Caco-2 (cell line): ENCODE results near the gene TARP.

Source experiments
- BruUV-seq: library from RNA; stranded (reverse); fragments of 400-500 nt; replicated peaks from 2 replicates; lab custom pipeline; 2021; lab: Mats Ljungman, UMichigan
- CTCF ChIA-PET: fragments of 300-600 bp; sonication (Branson Sonifier 250); formaldehyde crosslinking; loops from one replicate; lab custom pipeline; 2022; ENCODE audit warnings: antibody characterized with exemption; lab: Charles Lee
- POLR2A ChIA-PET: fragments of 300-600 bp; sonication (Branson Sonifier 250); formaldehyde crosslinking; loops from one replicate; lab custom pipeline; 2022; ENCODE audit warnings: antibody characterized with exemption; lab: Charles Lee
- DNase-seq, 2 experiments: peaks; one replicate each; pipeline versions ENCODE4 v3.0.0 to v3.0.0-alpha.2; 2020 to 2022
- H3K27me3 ChIP-seq: replicated peaks from 2 replicates; pipeline ENCODE4 v1.6.0; 2011; ENCODE audit warnings: low read length; ENCODE audit not compliant: control insufficient read depth, insufficient read depth
- H3K36me3 ChIP-seq: 2 replicates; pipeline ENCODE4 v1.5.1; 2011; ENCODE audit warnings: low read length; ENCODE audit not compliant: control insufficient read depth, insufficient read depth
- H3K4me1 ChIP-seq: fragments of 250-450 bp; sonication (Bioruptor Pico); 2 replicates; pipeline ENCODE4 v1.5.1; 2020; ENCODE audit warnings: mild to moderate bottlenecking
- H3K4me3 ChIP-seq: 2 replicates; pipeline ENCODE4 v1.5.1; 2011; ENCODE audit warnings: low read depth, mild to moderate bottlenecking, control low read depth, low read length
- H3K9me3 ChIP-seq: fragments of 250-450 bp; sonication (Bioruptor Pico); 2 replicates; pipeline ENCODE4 v1.5.1; 2020; ENCODE audit warnings: mild to moderate bottlenecking, moderate library complexity
- H3K27ac Mint-ChIP-seq: one replicate; pipeline ENCODE4 v1.8.0; 2022; ENCODE audit warnings: mixed read lengths; ENCODE audit not compliant: unreplicated experiment
- H3K27me3 Mint-ChIP-seq: one replicate; pipeline ENCODE4 v1.8.0; 2022; ENCODE audit warnings: mixed read lengths; ENCODE audit not compliant: insufficient read depth, unreplicated experiment
- H3K36me3 Mint-ChIP-seq: one replicate; pipeline ENCODE4 v1.8.0; 2022; ENCODE audit warnings: mild to moderate bottlenecking, mixed read lengths; ENCODE audit not compliant: insufficient read depth, unreplicated experiment
- H3K4me1 Mint-ChIP-seq: one replicate; pipeline ENCODE4 v1.8.0; 2022; ENCODE audit warnings: low read depth, mixed read lengths; ENCODE audit not compliant: unreplicated experiment
- H3K4me3 Mint-ChIP-seq: one replicate; pipeline ENCODE4 v1.8.0; 2022; ENCODE audit warnings: mild to moderate bottlenecking, moderate library complexity, mixed read lengths; ENCODE audit not compliant: unreplicated experiment
- H3K9me3 Mint-ChIP-seq: one replicate; pipeline ENCODE4 v1.8.0; 2022; ENCODE audit warnings: mixed read lengths; ENCODE audit not compliant: unreplicated experiment
- CTCF ChIP-seq, 2 experiments: fragments of 200-600 bp in 1 of 2; IDR thresholded peaks; 1 replicate in 1 of 2; 2 replicates in 1 of 2; pipeline versions ENCODE4 v1.5.1 to v1.8.0; 2011 to 2022; ENCODE audit warnings: antibody characterized with exemption in 1 of 2, control low read depth in 1 of 2, inconsistent platforms in 1 of 2, low read depth in 1 of 2, low read length in 1 of 2, mild to moderate bottlenecking in 1 of 2, moderate library complexity in 1 of 2; ENCODE audit not compliant: insufficient read depth in 1 of 2, severe bottlenecking in 1 of 2, unreplicated experiment in 1 of 2
- intact Hi-C: fragments of 100-400 bp; cut with micrococcal nuclease; formaldehyde crosslinking; loops from one replicate; pipeline ENCODE4 v1.10.0; 2022; ENCODE audit not compliant: unreplicated experiment

Gene TARP

GRCh38 chr7:38217672-38218071 is 55.8 kb downstream of the TARP start:
- H3K4me1 Mint-ChIP-seq: no peaks in the 10 kb centered on the region
- CTCF ChIA-PET: interaction anchor here (0.6 to 1.5 kb wide), 2 partner anchors 9 to 118 kb away, joined by 3 read pairs; no protein-coding TSS in a partner anchor
- H3K27me3 Mint-ChIP-seq: no peaks in the 10 kb centered on the region
- H3K4me3 ChIP-seq: no peak overlapping the region
- H3K36me3 Mint-ChIP-seq: peaks cover 7% of the 10 kb centered on the region
- H3K4me3 Mint-ChIP-seq: no peak overlapping the region
- POLR2A ChIA-PET: no interaction called here
- no peaks in the 10 kb centered on the region for H3K27me3 ChIP-seq
- TF ChIP-seq CTCF (IDR thresholded peaks at IDR 0.05; ENCODE audit: insufficient read depth in 1 of 2, low read depth in 1 of 2, low read length in 1 of 2, severe bottlenecking in 1 of 2, unreplicated experiment in 1 of 2): no peak
- H3K36me3 ChIP-seq: no peaks in the 10 kb centered on the region; the same call in 1 of the 2 replicates
- no peaks in the 10 kb centered on the region for H3K4me1 ChIP-seq
- H3K9me3 ChIP-seq: no peaks in the 10 kb centered on the region
- no peak overlapping the region for H3K27ac Mint-ChIP-seq
- no peaks in the 10 kb centered on the region for H3K9me3 Mint-ChIP-seq
- DNase-seq: no peak
- BruUV-seq: no TSS peak
- intact Hi-C loops: no loop called here

DNA sequence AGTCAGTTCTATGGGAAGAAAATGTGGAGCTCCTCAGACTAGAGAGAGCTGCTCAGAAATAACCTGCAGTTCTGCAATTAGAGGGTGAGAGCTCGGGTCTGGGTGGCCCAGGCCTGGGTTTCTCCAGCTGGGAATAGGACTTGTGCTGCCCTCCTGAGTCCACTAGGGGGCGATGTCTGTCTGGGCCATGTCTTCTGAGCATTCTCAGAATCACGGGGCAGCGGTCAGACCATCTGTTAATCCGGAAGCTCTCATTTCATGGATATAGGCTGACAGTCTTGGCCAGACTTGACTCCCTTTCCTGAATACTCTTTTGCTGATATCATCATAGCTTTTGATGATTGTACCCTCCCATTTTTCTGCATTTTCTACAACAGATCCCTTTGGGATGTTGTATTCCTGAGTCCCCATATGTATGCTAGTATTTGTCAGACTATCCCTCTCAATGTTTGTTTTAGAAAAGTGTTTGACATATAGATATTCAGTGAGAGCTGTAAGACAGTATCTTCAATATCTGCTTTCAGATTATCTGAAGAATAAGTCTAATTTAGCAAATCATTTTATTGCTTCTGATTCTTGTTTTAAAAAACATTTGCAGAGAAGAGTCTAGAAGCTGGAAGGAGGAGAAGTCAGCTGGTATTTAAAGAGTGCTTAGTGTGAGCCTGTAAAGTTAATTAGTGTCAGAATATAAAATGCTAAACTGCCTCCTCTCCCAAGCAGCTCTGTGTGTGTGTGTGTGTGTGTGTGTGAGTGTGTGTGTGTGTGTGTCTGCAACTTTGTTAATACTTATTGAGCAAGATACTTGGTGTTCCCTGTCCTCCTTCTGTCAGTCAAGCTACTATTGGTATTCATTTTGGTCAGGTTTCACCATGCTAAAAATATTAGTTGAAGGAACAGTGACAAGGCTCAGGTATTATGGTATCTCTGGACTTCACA is 57.4 kb downstream of the TARP start:
- Mint-ChIP-seq H3K36me3 (peaks cover 13% of the 10 kb centered on the region), H3K9me3 (no peaks in the 10 kb centered on the region), H3K27me3 (no peaks in the 10 kb centered on the region), H3K27ac (no peak overlapping the region), H3K4me1 (no peaks in the 10 kb centered on the region), H3K4me3 (no peak overlapping the region)
- no peaks in the 10 kb centered on the region for H3K4me1 ChIP-seq
- no TSS peak for BruUV-seq
- no peak overlapping the region for H3K4me3 ChIP-seq
- POLR2A ChIA-PET: interaction anchor here (0.8 kb wide), 1 partner anchor 38 kb away, joined by 5 read pairs; the partner anchor contains the start of gene STARD3NL
- peak; percentile 65 to 68 for DNase-seq
- intact Hi-C loops: loop anchor here (1.0 kb wide), 3 partner anchors 38 to 119 kb away; partner anchors contain the start of gene STARD3NL
- H3K9me3 ChIP-seq: no peaks in the 10 kb centered on the region
- CTCF ChIA-PET: interaction anchor here (0.6 to 1.6 kb wide), 14 partner anchors 9 to 1294 kb away, joined by 3 to 7 read pairs (median 4); partner anchors contain the start of gene STARD3NL
- H3K36me3 ChIP-seq: no peaks in the 10 kb centered on the region; the same call in 1 of the 2 replicates
- H3K27me3 ChIP-seq: no peaks in the 10 kb centered on the region
- TF ChIP-seq CTCF (IDR thresholded peaks at IDR 0.05; ENCODE audit: insufficient read depth in 1 of 2, low read depth in 1 of 2, low read length in 1 of 2, severe bottlenecking in 1 of 2, unreplicated experiment in 1 of 2): peak; percentile 89 to 90

DNA sequence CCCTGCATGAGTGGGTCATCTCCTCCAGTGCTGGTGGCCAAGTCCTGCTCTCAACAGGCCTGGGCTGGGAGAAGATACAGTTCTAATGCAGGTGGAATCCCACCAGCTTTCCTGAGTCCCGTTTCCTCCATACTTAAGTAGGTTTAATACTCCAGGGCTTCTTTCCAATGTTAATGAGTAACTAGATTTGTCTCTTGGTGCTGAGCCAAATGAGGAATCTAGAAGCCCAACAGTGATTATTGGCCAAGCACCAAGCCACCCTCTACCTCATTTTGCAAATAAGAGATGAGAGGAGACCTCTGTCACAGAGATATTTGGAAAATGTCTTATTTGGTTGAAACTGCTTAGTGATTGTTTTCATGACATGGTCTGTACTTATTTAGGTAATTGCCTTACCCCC is 58.3 kb downstream of the TARP start:
- no peak overlapping the region for H3K4me3 ChIP-seq
- no peak for DNase-seq
- POLR2A ChIA-PET: interaction anchor here (0.8 kb wide), 1 partner anchor 37 kb away, joined by 5 read pairs; the partner anchor contains the start of gene STARD3NL

More for the DNA sequence above, 58.3 kb downstream of the TARP start:
- BruUV-seq: no TSS peak
- no peak overlapping the region for H3K27ac Mint-ChIP-seq
- H3K27me3 ChIP-seq: no peaks in the 10 kb centered on the region
- TF ChIP-seq CTCF (IDR thresholded peaks at IDR 0.05; ENCODE audit: insufficient read depth in 1 of 2, low read depth in 1 of 2, low read length in 1 of 2, severe bottlenecking in 1 of 2, unreplicated experiment in 1 of 2): no peak
- H3K4me3 Mint-ChIP-seq: no peak overlapping the region
- no peaks in the 10 kb centered on the region; the same call in 1 of the 2 replicates for H3K36me3 ChIP-seq
- H3K27me3 Mint-ChIP-seq: no peaks in the 10 kb centered on the region
- no peaks in the 10 kb centered on the region for H3K9me3 ChIP-seq
- peaks cover 12% of the 10 kb centered on the region for H3K36me3 Mint-ChIP-seq
- no peaks in the 10 kb centered on the region for H3K4me1 ChIP-seq
- CTCF ChIA-PET: interaction anchor here (0.6 to 1.6 kb wide), 13 partner anchors 8 to 1295 kb away, joined by 3 to 7 read pairs (median 4); partner anchors contain the start of gene STARD3NL
- H3K9me3 Mint-ChIP-seq: no peaks in the 10 kb centered on the region
- intact Hi-C loops: loop anchor here (1.0 kb wide), 3 partner anchors 37 to 120 kb away; partner anchors contain the start of gene STARD3NL
- no peaks in the 10 kb centered on the region for H3K4me1 Mint-ChIP-seq
